Gastrocnemius medialis (tissue), 4 donors: ENCODE measurements around the gene SLC9A7. TPM values are rescaled to one million over a fixed set of nuclear protein-coding genes. Genes with fewer than 3 reads are reported as not detected.

ENCODE experiments used
- ATAC-seq, 2 donors: fragments of 150-250 bp; one replicate each; pipeline ENCODE4 v1.9.1; 2016
- DNase-seq, 2 donors: peaks; one replicate each; pipeline ENCODE4 v3.0.0-alpha.2; 2019
- H3K27ac ChIP-seq, 4 donors: fragments of 200-600 bp; sonication (generic); 1 replicate in 1 of 4; 2 replicates in 3 of 4; pipeline ENCODE4 v1.5.1; 2016 to 2018; ENCODE audit warnings: mild to moderate bottlenecking in 2 of 4, moderate library complexity in 1 of 4
- H3K27me3 ChIP-seq, 3 donors: fragments of 200-600 bp; sonication (generic) in 2 of 3; 1 replicate in 1 of 3; 2 replicates in 2 of 3; pipeline versions ENCODE4 v1.5.1 to v1.6.0; 2016 to 2019; ENCODE audit warnings: mild to moderate bottlenecking in 1 of 3, moderate library complexity in 1 of 3
- H3K36me3 ChIP-seq, 2 donors: fragments of 200-600 bp; sonication (generic) in 1 of 2; one replicate each; pipeline ENCODE4 v1.5.1; 2017 to 2018
- H3K4me1 ChIP-seq, 2 donors: fragments of 200-600 bp; sonication (generic) in 1 of 2; one replicate each; pipeline ENCODE4 v1.5.1; 2016 to 2017; ENCODE audit warnings: mild to moderate bottlenecking in 2 of 2
- H3K4me3 ChIP-seq, 4 donors: fragments of 200-600 bp; sonication (generic) in 3 of 4; 1 replicate in 1 of 4; 2 replicates in 3 of 4; pipeline ENCODE4 v1.5.1; 2016 to 2019; ENCODE audit warnings: mild to moderate bottlenecking in 2 of 4
- H3K9me3 ChIP-seq, 3 donors: fragments of 200-600 bp; sonication (generic) in 2 of 3; 1 replicate in 1 of 3; 2 replicates in 2 of 3; pipeline ENCODE4 v1.5.1; 2016 to 2019
- CTCF ChIP-seq, 5 experiments: fragments of 450-650 bp in 3 of 5; fragments of 200-600 bp in 2 of 5; sonication (generic) in 2 of 5; IDR thresholded peaks in 4 of 5; conservative IDR thresholded peaks in 1 of 5; 1 replicate in 4 of 5; 2 replicates in 1 of 5; pipeline ENCODE4 v1.5.1; 2016 to 2019; ENCODE audit warnings: antibody characterized with exemption in 5 of 5, mild to moderate bottlenecking in 3 of 5, moderate library complexity in 3 of 5
- POLR2A ChIP-seq, 2 donors: fragments of 450-650 bp; IDR thresholded peaks; one replicate each; pipeline ENCODE4 v1.6.1; 2017; ENCODE audit warnings: antibody characterized with exemption in 2 of 2, mild to moderate bottlenecking in 2 of 2, moderate library complexity in 2 of 2
- in situ Hi-C, 4 donors: fragments of 200-750 bp; cut with MboI; loops; one replicate each; pipeline versions ENCODE4 v1.15.0 to v1.8.0; 2017; ENCODE audit warnings: low sequenced_read_pairs in 4 of 4
- intact Hi-C: fragments of 100-400 bp; cut with DNase I; formaldehyde crosslinking; loops from one replicate; pipeline ENCODE4 v1.15.1; 2023; ENCODE audit warnings: low total_unique reads
- total RNA-seq, 4 donors: library from RNA; depleted of rRNA; stranded (reverse); fragments of >200 nt; gene quantifications; one replicate each; pipeline versions ENCODE4 v1.1.0 to v1.2.3, GENCODE V29; 2016

SLC9A7 gene
- total RNA-seq, 4 donors from 2014 or later, result 13.3 to 27.4 (median 20.0) TPM

- in situ Hi-C loops, result no loop called here
- DNase-seq (no peak), ATAC-seq (no peak)
- no peaks in the 10 kb centered on the region for H3K9me3 ChIP-seq
- intact Hi-C loops, result no loop called here
- no peaks in the 10 kb centered on the region for H3K27me3 ChIP-seq
- no peak overlapping the region for H3K27ac ChIP-seq
- no peak overlapping the region for H3K4me3 ChIP-seq
- H3K36me3 ChIP-seq, result no peaks in the 10 kb centered on the region
- TF ChIP-seq POLR2A (IDR thresholded peaks at IDR 0.05) (no peak), CTCF (IDR thresholded peaks at IDR 0.05 in 4 of 5, conservative IDR thresholded peaks at IDR 0.05 in 1 of 5) (no peak)
- no peaks in the 10 kb centered on the region for H3K4me1 ChIP-seq
Measured at GRCh38 chrX:46707274-46707965, 51.5 kb downstream of the SLC9A7 start.

- intact Hi-C loops (no loop called here), in situ Hi-C loops (no loop called here)
- Histone ChIP-seq H3K27ac (no peak overlapping the region), H3K27me3 (no peaks in the 10 kb centered on the region), H3K4me3 (no peak overlapping the region), H3K9me3 (no peaks in the 10 kb centered on the region), H3K36me3 (no peaks in the 10 kb centered on the region), H3K4me1 (no peaks in the 10 kb centered on the region)
- TF ChIP-seq POLR2A (IDR thresholded peaks at IDR 0.05), result no peak
- no peak for TF ChIP-seq CTCF (IDR thresholded peaks at IDR 0.05 in 4 of 5, conservative IDR thresholded peaks at IDR 0.05 in 1 of 5)
- no peak for ATAC-seq
- DNase-seq, result no peak
Measured at GRCh38 chrX:46704767-46705386, 54.0 kb downstream of the SLC9A7 start.

- in situ Hi-C loops (no loop called here), intact Hi-C loops (no loop called here)
- H3K4me3 ChIP-seq, result no peak overlapping the region
Measured at GRCh38 chrX:46703980-46704379, 54.9 kb downstream of the SLC9A7 start.

GRCh38 chrX:46698691-46699090, 60.2 kb downstream of the SLC9A7 start:
- no peaks in the 10 kb centered on the region for H3K27me3 ChIP-seq

More at GRCh38 chrX:46703980-46704379, 54.9 kb downstream of the SLC9A7 start:
- Histone ChIP-seq H3K27ac (no peak overlapping the region), H3K4me1 (no peaks in the 10 kb centered on the region), H3K9me3 (no peaks in the 10 kb centered on the region), H3K27me3 (no peaks in the 10 kb centered on the region), H3K36me3 (no peaks in the 10 kb centered on the region)
- DNase-seq, result no peak
- TF ChIP-seq CTCF (IDR thresholded peaks at IDR 0.05 in 4 of 5, conservative IDR thresholded peaks at IDR 0.05 in 1 of 5), result no peak
- ATAC-seq, result no peak

More at GRCh38 chrX:46698691-46699090, 60.2 kb downstream of the SLC9A7 start:
- intact Hi-C loops, result no loop called here
- DNase-seq (no peak), ATAC-seq (no peak)
- H3K4me3 ChIP-seq, result no peak overlapping the region
- no peaks in the 10 kb centered on the region for H3K9me3 ChIP-seq
- in situ Hi-C loops, result no loop called here
- TF ChIP-seq CTCF (IDR thresholded peaks at IDR 0.05 in 4 of 5, conservative IDR thresholded peaks at IDR 0.05 in 1 of 5) (no peak), POLR2A (IDR thresholded peaks at IDR 0.05) (no peak)
- no peak overlapping the region for H3K27ac ChIP-seq
- H3K4me1 ChIP-seq, result no peaks in the 10 kb centered on the region
- no peaks in the 10 kb centered on the region for H3K36me3 ChIP-seq
